Right atrium auricular region (tissue), 2 donors: ENCODE measurements around the gene SLC6A16. TPM values are rescaled to one million over a fixed set of nuclear protein-coding genes. Genes with fewer than 3 reads are reported as not detected.
"Not testable (repeated sequence)": the region's sequence is repeated elsewhere in the genome, so short reads cannot be mapped to it uniquely, and the experiment has no call there.

Experiments used
- DNase-seq: peaks from one replicate; pipeline ENCODE4 v3.0.0-alpha.2; 2019; ENCODE audit warnings: low spot score
- H3K27ac ChIP-seq, 2 donors: fragments of 200-600 bp; sonication (generic); 1 replicate in 1 of 2; 2 replicates in 1 of 2; pipeline ENCODE4 v1.5.1; 2016 to 2019
- H3K27me3 ChIP-seq, 2 donors: fragments of 200-600 bp; sonication (generic); one replicate each; pipeline versions ENCODE4 v1.5.1 to v1.6.0; 2017 to 2019
- H3K36me3 ChIP-seq: fragments of 200-600 bp; sonication (generic); one replicate; pipeline ENCODE4 v1.5.1; 2016
- H3K4me1 ChIP-seq, 2 donors: fragments of 200-600 bp; sonication (generic); one replicate each; pipeline versions ENCODE4 v1.5.1 to v1.6.0; 2017 to 2019
- H3K4me3 ChIP-seq, 2 donors: fragments of 200-600 bp; sonication (generic); 1 replicate in 1 of 2; 2 replicates in 1 of 2; pipeline ENCODE4 v1.5.1; 2017 to 2019; ENCODE audit warnings: mild to moderate bottlenecking in 1 of 2, moderate library complexity in 1 of 2
- H3K9me3 ChIP-seq, 2 donors: fragments of 200-600 bp; sonication (generic); one replicate each; pipeline ENCODE4 v1.5.1; 2019
- total RNA-seq, 2 donors: library from RNA; depleted of rRNA; stranded (reverse); fragments of >200 nt; gene quantifications; one replicate each; pipeline ENCODE4 v1.1.0, GENCODE V29; 2016
- TF ChIP-seq, protein P1 (sequence below), 2 donors: fragments of 200-600 bp; sonication (generic); IDR thresholded peaks; one replicate each; pipeline ENCODE4 v1.5.1; 2019; ENCODE audit warnings: antibody characterized with exemption in 2 of 2

Gene SLC6A16
- total RNA-seq, 2 donors from 2014 or later, result 0.56 to 0.90 TPM

DNA sequence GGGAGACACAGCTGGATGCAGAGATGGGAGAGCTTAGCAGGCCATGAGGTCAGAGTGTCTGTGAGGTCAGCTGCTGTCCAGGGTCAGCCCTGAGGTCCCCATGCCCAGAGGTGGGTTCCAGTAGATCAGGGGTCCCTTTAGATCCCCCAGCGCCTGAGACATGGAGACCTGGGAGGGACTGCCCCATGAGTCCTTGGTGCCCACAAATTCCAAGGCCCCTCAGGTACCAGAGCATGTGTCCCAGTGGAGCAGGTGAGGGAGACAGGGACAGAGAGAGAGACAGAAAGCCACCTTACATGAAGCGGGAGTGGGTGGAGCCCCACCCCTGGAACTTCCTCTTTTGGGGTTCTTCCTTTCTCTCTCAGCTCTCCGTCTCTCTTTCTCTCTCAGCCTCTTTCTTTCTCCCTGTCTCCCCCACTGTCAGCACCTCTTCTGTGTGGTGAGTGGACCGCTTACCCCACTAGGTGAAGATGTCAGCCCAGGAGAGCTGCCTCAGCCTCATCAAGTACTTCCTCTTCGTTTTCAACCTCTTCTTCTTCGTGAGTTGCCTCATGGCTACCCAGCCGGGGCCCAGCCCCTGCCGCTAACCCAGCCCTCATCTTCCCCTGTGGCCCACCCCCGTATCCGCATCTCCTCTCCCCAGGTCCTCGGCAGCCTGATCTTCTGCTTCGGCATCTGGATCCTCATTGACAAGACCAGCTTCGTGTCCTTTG is 10.2 kb upstream of the SLC6A16 start, which contains the start of gene CD37:
Gene CD37 (plus strand): TSS at position 336 of the 713 bp plus-strand sequence. CDS start 135 bp downstream, at position 471.
- Histone ChIP-seq H3K4me1 (peaks cover 5 to 24% of the 10 kb centered on the region in 2 donors), H3K27ac (no peak within 1 kb of the TSS), H3K9me3 (no peaks in the 10 kb centered on the region), H3K4me3 (peak within 1 kb of the TSS; percentile 12 to 30), H3K36me3 (peaks cover 12% of the 10 kb centered on the region), H3K27me3 (no peaks in the 10 kb centered on the region)
- no peak for DNase-seq
- TF ChIP-seq, protein P1, sequence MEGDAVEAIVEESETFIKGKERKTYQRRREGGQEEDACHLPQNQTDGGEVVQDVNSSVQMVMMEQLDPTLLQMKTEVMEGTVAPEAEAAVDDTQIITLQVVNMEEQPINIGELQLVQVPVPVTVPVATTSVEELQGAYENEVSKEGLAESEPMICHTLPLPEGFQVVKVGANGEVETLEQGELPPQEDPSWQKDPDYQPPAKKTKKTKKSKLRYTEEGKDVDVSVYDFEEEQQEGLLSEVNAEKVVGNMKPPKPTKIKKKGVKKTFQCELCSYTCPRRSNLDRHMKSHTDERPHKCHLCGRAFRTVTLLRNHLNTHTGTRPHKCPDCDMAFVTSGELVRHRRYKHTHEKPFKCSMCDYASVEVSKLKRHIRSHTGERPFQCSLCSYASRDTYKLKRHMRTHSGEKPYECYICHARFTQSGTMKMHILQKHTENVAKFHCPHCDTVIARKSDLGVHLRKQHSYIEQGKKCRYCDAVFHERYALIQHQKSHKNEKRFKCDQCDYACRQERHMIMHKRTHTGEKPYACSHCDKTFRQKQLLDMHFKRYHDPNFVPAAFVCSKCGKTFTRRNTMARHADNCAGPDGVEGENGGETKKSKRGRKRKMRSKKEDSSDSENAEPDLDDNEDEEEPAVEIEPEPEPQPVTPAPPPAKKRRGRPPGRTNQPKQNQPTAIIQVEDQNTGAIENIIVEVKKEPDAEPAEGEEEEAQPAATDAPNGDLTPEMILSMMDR (IDR thresholded peaks at IDR 0.05), result no peak

DNA sequence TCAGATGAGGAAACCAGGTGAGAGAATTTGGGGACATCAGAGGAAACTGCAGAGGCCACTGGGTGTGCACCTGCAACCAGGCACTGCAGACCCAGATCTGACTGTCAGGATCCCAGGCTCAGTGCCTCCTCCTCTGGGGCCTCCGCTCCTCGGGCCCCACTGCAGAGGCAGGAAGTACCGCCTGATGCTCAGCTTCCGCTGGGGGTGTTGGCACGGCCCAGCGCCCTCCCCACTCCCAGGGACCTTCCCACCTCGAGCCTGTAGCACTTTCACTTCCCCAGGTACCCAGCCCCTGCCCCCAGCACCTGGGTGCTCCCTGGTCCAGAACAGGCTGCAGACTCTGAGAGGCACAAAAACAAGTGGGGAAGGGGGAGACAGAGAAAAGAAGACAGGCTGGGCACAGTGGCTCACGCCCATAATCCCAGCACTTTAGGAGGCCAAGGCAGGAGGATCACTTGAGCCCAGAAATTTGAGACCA is 8.9 kb upstream of the SLC6A16 start:
- TF ChIP-seq, protein P1 (IDR thresholded peaks at IDR 0.05), result no peak
- Histone ChIP-seq H3K4me3 (no peak overlapping the region), H3K27me3 (no peaks in the 10 kb centered on the region), H3K27ac (no peak overlapping the region), H3K9me3 (no peaks in the 10 kb centered on the region), H3K36me3 (peaks cover 17% of the 10 kb centered on the region), H3K4me1 (peaks cover under 1 to 12% of the 10 kb centered on the region in 2 donors)
- no peak for DNase-seq

DNA sequence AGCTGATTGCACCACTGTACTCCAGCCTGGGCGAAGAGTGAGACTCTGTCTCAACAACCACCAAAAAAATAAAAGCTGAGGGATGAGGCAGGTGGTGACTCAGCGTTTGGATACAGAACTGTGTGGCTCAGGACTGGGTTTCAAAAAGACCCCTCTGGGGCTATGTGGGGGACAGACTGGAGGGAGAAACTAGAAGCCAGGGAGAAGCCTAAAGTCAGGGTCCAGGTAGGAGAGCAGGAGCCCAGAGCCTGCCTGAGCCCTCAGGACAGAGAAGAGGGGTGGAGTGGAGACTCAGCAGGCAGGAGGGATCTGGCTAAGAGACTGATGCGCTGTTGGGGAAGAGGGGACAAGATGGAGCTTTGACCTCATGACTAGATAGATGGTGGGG is 8.4 kb upstream of the SLC6A16 start:
- DNase-seq, result no peak
- TF ChIP-seq, protein P1 (IDR thresholded peaks at IDR 0.05), result no peak
- H3K4me1 ChIP-seq, result peaks cover 0 to 7% of the 10 kb centered on the region in 2 donors
- H3K9me3 ChIP-seq, result no peaks in the 10 kb centered on the region
- H3K27me3 ChIP-seq, result no peaks in the 10 kb centered on the region
- H3K36me3 ChIP-seq, result peaks cover 17% of the 10 kb centered on the region
- no peak overlapping the region for H3K4me3 ChIP-seq
- no peak overlapping the region for H3K27ac ChIP-seq

DNA sequence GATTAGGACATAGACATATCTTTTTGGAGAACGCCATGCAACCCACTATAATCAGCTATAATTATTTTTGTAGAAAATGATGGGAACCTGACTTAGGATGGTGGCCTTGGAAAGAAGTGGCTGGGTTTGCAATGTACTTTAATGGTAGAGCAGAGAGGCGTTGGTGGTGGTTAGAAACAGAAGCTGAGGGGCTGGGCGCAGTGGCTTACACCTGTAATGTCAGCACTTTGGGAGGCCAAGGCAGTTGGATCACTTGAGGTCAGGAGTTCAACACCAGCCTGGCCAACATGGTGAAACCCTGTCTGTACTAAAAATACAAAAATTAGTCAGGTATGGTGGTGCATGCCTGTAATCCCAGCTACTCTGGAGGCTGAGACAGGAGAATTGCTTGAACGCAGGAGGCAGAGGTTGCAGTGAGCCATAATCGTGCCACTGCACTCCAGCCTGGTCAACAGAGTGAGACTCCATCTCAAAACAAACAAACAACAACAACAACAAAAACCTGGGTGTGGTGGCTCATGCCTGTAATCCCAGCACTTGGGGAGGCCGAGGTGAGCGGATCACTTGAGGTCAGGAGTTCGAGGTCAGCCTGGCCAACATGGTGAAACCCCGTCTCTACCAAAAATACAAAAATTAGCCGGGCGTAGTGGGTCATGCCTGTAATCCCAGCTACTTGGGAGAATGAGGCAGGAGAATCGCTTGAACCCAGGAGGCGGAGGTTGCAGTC is 7.9 kb upstream of the SLC6A16 start:
- peaks cover 17% of the 10 kb centered on the region for H3K36me3 ChIP-seq
- H3K9me3 ChIP-seq, H3K27me3 ChIP-seq, H3K4me1 ChIP-seq, DNase-seq, H3K4me3 ChIP-seq, H3K27ac ChIP-seq: not testable (repeated sequence)

DNA sequence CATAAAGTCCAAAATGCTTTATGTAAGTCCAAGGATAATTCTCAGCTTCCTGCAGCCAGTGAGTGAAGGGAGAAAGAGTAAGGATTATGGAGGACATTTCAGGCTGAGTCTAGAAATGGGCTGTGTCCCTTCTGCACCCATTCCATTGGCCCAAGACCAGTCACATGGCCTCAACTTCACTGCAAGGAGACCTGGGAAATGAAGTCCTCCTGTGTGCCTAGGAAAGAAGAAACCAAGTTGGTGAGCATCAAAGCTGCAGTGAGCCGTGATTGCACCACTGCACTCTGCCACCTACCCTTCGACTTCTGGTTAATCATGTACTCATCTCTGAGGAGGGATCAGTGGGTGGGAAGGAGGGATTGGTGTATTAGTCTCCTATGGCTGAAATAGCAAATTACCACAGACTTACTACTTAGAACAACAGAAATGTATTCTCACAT is 6.6 kb upstream of the SLC6A16 start:
- no peaks in the 10 kb centered on the region for H3K4me1 ChIP-seq
- DNase-seq, result no peak
- H3K27ac ChIP-seq, result no peak overlapping the region
- no peaks in the 10 kb centered on the region for H3K9me3 ChIP-seq
- peaks cover 17% of the 10 kb centered on the region for H3K36me3 ChIP-seq
- TF ChIP-seq, protein P1 (IDR thresholded peaks at IDR 0.05), result no peak
- no peak overlapping the region for H3K4me3 ChIP-seq
- no peaks in the 10 kb centered on the region for H3K27me3 ChIP-seq

DNA sequence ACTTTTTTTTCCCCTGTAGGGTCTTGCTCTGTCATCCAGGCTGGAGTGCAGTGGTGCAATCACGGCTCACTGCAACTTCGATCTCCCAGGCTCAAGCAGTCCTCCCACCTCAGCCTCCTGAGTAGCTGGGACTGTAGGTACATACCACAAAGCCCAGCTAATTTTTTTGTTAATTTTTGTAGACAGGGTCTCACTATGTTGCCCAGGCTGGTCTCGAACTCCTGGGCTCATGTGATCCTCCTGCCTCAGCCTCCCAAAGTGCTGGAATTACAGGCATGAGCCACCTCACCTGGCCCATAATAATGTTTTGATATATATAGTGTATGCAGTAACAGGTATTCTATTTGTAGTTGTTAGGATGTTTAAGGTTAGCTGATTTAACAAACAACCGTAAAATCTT is 6.2 kb upstream of the SLC6A16 start:
- not testable (repeated sequence) for H3K27ac ChIP-seq, H3K4me3 ChIP-seq, H3K9me3 ChIP-seq, H3K4me1 ChIP-seq, H3K27me3 ChIP-seq, DNase-seq
- peaks cover 17% of the 10 kb centered on the region for H3K36me3 ChIP-seq
